Activated T-cell treated with anti-CD3 and anti-CD28 coated beads for 4 hours (primary cell): Measurements from ENCODE around the gene DYNLT2.
"Not testable (repeated sequence)": the region's sequence is repeated elsewhere in the genome, so short reads cannot be mapped to it uniquely, and the experiment has no call there.

Experiments
- DNase-seq: peaks from one replicate; pipeline ENCODE4 v3.0.0-alpha.2; 2020

DYNLT2 gene

DNA sequence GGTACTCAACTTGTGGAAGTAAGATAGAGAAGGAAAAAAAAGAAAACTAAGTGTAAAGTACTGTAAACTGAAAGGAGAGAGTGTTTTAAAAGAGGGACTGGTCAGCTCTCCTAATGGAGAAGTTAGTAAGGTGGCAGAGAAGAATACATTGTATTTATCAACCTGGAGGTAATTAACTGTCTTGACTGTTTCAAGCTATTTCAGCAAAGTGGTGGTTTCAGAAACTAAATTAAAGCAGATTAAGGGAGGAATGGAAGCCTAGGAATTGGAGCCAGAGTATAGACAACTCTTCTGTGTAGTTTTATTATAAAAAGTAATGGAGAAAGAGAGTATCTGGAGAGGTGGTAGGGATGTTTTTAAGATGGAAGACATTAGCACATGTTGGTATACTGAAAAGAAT lies 24.4 kb downstream of the DYNLT2 start:
- no peak for DNase-seq

DNA sequence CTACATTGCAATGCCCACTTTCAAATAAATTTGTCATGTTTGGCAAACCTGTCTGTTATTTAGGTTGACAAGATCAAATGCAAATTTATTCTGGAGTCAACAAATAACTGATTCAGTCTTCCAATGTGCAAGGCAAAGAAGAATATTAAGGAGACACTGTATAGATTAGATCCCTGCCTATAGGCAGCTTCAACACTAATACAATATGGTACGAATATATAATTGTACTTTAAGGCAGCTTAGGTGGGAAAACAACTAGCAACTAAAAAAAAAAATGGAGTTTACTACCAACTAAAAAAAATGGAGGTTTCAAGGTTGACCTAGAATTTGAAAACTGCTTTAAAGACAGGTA lies 25.3 kb downstream of the DYNLT2 start:
- no peak for DNase-seq

DNA sequence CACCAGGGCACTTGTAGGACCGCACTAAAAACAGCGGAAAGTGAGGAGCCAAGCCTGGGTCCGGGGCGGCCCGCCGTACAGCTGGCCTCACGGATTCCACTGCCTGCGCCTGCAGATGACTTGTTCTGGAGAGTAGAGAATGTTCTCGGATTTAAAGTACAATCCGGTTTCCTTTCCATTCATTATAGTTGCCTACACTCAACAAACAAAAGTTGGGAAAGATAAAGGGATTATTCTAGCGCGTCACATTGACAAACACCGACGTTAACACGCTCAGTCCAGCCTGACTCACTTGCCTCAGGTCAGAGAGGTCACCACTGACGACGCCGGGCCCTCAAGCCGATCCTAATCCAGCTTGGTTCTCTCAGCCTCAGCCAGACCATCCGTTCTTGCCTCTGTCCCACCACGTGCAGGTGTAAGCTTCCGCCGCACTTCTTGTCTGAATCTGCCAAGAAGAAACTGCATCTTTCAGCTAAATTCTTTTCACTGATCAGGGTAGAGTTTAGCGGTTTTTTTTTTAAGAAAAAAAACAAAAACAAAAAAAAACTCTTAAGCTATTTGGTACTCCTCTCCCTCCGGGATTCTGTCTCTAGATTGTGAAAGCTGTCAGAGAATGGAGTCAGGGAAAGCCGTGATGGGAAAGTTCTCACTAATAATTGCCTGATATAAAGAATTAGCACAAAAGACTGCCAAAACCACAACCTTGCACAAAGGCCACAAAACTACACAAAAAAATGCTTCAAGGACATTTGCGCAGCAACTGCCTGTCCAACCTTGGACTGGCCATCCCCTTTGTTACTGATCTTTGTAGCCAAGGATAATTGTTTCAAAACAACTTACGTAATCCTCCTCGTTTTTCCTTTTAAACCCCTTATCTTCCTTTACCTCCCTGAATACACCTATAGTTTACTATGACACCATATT lies 26.0 kb downstream of the DYNLT2 start:
- DNase-seq = no peak

DNA sequence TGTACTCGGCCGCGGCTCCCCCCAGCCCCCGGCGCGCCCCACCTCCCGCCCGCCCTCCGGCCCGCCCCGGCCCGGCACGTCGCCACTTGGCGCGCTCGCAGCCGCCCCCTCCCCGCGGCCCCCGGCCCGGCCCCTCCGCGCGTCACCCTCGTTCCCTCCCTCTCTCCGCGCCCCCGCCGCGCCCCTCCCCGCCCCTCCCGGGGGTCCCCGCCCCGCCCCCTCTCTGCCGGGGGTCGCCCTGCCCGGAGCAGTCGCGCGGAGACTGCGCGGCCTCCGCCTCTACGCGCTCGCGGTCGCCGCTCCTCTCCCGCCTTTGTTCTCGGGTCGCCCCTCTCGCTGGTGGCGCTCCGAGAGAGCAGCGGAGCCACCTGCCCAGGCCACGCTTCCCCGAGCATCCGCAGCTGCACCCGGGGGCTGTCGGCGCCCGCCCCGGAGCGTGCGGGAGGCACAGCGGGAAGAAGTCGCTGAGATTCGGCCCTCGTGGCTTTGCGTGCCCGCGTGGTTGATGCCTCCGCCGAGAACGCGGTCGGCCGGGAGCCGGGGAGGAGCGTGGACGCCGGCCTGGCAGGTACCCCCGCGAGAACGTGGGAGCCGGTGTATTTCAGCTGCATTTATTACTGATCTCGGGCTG lies 26.8 kb downstream of the DYNLT2 start, which contains the start of gene PHF10:
Gene PHF10 (minus strand): TSS at position 7 of the 631 bp plus-strand sequence. CDS start 569 bp downstream, outside the sequence.
- DNase-seq = peak; percentile 62

DNA sequence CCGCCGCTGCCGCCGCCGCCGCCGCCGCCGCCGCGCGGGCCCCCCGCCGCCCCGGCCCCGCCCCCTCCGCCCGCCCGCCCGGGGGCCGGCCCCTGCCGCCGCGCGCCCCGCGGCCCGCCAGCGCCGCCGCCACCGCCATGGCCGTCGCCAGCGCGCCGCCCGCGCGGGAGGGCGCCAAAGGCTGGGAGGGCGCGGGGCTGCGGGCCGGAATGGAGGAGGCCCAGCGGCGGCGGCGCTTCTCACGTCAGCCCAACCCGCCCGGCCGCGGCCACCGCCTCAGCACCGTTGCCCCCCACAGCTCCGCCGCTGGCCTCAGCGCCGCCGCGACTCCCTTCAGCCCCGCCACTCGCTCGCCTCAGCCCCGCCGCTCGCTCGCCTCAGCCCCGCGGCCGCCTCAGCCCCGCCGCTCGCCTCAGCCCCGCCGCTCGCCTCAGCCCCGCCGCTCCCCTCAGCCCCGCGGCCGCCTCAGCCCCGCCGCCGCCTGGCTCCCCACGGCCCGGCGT lies 27.3 kb downstream of the DYNLT2 start:
- DNase-seq = peak; percentile 23

DNA sequence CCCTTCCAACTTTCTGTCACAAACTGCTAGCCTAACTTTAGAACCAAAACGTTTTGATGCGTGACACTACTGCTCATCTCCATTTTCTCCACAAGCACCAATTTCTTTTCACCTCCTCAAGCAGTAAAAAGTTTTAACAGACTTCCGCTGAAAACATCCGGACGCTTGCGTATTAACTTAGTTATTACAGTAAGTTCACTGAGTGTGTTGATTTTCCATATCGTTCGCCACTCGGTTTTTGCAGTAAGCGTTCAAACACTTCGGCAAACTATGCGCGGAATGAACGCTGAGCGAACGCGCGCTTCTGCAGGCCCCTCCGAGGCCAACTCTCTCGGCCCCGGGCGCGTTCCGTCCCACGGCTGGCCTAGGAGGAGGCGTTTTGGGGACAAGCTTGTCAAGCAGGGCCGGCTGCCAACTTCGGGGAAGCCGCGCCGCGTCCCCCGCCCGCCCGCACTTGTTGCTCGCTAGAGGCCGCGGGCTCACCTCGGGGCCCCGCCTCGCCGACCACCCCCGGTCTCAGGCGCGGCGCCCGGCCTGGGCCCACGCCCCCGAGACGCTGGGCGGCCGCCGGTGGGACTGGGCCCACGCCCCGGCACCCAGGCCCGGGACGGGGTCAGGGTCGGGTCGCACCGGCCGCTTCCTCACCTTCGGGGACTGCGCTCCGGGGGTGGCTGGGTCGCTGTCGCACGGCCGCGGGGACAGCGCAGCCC lies 28.0 kb downstream of the DYNLT2 start:
- DNase-seq = peak; percentile 48

DNA sequence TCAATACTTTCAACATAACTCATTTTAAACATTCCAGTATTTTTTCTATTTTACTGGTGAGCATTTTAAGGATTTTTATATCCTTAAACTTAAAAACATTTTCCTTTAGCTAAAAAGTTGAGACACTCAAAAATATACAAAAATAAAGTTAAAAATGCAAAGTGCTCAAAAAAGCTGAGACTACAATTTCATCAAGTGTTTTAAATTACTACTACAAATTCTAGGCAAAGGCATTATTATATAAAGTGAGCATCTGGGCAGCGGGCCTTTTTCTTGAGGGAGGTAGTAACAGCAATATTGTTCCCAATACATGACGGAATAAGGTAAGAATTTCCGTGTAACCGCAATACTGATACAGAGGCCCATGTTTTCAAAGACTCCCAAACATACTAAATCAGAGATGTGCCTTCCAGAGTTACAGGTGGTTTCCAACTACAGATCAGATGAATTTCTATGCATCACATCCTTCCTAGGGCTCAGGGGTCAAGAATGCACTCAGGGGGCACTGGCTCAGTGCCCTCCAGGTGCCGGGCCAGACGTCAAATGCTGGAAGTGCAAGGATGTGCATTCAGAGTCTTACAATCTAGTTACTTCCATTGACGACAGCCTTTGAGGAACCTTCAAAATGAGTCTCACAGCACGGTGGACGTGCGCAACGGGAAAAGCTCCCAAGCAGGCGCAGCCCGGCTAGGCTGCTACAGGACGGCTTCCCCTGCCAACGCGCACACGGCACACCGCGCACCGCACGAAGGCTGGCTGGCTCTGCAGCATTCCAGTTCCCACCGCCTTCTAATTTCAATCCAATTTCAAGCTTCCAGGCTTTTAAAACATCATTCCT lies 28.8 kb downstream of the DYNLT2 start:
- no peak for DNase-seq

DNA sequence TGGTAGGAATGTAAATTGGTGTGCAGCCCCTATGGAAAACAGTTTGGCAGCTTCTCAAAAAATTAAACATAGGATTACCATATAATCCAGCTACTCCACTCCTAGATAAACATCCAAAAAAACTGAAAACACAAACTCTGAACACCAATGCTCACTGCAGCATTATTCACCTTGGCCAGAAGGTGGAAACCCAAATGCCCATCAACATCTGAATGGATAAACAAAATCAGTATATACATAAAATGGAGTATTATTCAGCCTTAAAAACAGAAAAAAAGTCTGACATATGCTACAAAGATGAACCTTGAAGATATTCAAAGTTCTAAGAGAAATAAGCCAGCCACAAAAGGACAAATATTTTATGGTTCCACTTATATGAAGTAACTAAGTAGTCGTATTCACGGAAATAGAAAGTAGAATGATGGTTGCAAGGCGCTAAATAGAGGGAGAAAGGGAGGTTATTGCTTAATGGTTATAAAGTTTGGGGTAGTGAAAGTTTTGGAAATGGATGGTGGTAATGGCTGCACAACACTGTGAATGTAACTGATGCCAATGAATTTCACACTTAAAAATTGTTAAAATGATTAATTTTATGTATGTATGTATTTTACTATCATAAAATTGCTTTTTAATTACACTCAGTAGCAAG lies 31.0 kb downstream of the DYNLT2 start:
- no peak for DNase-seq

DNA sequence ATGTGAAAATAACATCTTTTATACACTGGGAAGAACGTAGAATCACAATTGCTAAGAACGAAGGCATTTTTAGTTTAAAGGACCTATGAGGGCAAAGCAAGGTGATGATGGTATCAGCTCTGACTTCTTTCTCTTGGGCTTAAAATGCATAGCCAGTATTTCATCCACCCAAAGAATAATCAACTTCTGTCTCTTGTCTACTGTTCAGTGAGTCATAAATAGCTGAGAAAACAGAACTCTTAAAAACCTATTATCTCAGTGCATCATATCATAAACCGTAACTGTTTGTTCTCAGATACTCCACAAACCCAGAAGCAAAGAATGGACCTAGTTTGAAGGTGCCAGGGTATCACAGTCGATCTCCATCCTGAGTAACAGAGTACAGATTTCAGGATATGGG lies 32.3 kb downstream of the DYNLT2 start:
- no peak for DNase-seq

DNA sequence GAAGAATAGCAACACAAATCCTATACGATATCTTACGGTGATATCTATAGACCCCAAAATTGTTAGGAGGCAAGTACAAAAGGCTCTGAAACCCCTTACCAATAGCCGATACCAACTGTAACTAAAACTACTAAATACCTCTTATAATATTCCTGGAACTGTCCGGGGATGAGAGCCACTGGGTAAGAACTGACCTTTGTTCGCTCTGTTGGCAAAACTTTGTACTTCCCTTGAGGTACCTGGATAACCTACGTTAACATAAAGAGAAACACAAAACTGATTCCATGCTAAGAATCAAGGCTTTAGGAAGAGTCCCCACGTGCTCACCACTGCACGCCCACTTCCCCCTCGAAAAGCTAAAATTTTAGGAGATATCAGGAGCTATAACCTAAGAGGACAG lies 36.8 kb downstream of the DYNLT2 start:
- no peak for DNase-seq

DNA sequence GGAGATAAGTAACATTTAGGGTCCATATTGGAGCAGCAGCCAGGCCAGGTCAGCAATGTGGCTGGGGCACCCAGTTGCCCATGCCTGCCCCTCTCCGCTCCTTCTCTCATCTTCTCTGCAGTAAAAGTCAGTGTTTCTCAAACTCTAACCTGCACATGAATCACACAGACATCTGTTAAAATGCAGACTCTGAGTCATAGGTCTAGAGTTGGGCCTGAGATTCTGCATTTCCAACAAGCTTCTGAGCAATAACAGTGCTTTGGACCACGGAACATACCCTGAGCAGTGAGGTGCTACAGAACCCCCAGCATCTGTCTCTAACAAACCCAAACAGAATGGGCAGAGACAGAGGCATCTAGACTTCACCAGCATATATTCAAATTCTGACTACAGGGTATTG lies 37.2 kb downstream of the DYNLT2 start:
- no peak for DNase-seq

DNA sequence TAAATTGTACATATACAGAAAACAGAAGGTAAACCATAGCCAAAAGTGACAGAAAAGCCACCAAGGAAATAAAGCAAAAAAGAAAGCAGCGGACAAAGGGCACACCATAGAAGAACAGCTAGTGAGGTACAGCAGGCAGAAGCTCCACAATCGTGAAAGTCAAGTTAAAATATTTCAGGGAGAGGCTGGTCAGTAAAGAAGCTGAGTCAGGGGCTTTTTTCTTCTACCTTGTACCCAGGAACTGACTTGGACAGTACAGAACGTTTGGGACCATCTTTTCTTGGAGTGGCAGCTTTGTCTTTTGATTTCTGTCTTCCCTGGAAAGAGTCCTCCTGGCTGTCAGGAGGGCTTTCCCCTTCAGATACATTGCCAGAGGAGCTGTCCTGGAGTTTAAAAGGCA lies 41.4 kb downstream of the DYNLT2 start:
- no peak for DNase-seq

DNA sequence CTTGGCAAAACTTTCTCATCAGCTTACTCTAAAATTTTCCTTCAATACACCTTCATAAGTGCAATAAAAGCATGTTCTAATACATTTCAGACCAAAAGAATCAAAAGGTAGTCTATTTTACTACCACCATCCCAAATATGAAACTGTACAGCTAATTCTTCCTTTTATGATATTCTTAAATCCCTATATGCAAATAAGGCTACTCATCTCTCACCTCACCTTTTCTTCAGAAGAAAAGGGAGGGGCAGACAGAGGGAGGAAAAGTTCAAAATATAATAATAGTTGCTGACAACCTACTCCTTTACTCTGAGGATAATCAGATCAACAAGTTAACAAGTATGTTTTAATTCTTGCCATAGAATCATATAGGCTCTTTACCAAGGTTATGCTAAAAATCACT lies 42.1 kb downstream of the DYNLT2 start:
- DNase-seq = no peak

DNA sequence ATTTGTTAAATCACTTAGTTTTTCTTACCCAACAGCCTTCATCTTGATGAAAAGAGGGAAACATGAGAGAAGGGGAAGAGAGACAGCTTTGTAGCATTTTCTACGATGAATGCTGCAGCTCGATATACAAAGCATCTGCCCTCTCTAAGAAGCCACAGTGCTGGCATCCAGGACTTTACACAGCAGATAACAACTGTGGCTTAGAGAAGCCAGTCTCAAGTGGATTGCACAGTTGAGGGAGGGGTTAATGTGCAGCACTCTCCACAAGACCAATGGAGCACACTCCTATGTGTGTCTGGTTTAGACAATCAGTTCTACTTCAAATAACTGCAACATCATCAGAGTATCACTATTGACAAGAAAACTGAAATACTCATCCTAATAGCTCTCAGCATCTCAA lies 43.6 kb downstream of the DYNLT2 start:
- DNase-seq = no peak

DNA sequence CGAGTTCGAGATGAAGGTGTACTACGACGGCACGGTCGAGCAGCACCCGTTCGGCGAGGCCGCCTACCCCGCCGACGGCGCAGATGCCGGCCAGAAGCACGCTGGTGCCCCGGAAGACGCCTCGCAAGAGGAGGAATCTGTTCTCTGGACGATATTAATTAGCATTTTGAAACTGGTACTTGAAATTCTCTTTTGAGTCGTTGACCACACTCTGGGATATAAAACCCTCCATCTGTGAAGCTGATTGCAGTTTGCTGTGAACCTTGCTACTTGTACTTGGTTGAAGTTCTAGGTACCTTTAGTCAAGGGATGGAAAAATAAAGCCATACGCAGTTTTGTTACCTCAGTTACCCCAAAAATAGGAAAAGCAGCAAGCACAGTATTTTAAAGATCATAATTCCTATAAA lies 48.5 kb downstream of the DYNLT2 start:
- DNase-seq = no peak

DNA sequence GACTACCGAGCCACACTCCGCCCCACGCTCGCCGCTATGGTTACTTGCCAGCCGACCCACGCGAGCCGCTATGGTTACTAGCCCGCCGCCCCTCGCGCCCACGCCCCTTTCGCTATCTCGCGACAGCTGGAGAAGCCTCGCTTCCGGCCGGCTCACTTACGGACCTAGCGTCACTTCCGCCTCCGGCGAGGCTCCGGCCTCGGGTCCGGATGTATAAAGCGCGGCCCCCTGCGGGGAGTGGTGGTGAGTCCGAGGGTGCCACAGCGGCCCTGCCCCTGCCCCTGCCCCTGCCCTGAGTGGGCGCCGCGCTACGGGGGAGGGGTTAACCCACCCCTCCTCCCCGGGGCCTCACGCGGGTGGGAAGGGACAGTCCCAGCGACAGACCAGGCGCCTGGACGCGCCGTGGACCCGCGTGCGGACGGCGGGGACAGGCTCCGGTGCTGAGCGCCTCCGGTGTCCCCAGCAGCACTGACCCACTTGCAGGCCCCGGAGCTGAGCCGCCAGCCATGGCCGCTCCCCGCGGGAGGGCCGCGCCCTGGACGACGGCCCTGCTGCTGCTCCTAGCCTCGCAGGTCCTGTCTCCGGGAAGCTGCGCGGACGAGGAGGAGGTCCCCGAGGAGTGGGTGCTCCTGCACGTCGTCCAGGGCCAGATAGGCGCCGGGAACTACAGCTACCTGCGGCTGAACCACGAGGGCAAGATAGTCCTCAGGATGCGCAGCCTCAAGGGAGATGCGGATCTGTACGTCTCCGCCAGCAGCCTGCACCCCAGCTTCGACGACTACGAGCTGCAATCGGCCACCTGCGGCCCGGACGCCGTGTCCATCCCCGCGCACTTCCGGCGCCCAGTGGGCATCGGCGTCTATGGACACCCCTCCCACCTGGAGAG lies 49.2 kb downstream of the DYNLT2 start, which contains the start of the genes C6orf120 and WDR27:
Gene C6orf120 (plus strand): TSS at position 173 of the 886 bp plus-strand sequence. CDS start 334 bp downstream, at position 507.
Gene WDR27 (minus strand): TSS at position 76 of the 886 bp plus-strand sequence. CDS start 13,024 bp downstream, outside the sequence.
- DNase-seq = peak; percentile 97

DNA sequence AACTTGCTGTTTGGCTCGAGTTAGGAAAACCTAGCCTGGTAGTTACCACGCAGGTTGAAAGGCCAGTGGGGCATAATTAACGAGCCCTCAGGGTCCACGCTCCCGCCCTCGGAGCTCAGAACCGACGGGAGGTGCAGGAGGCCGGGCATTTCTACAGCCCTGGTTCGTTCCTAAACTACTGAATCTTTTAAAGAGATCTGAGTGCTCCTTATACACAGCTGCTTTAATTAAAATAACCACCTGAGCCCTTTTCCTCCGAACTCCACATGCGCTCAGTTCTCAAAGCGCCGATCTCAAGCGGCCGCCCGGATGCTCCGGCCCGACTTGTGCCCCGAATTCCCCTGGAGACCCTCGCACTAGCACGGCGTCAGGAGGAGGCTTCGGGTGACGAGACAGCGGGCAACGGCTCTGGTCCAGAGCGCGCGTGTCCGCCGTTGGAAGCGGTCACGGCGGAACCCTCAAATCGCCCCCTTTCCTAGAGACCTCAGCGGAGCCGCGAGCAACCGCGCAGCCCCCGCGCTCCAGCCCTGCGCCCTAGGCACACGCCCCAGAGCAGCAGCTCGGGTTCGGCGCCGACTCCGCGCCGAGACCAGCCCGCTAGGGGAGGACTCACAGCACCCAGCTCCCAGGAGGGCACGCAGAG lies 49.9 kb downstream of the DYNLT2 start:
- DNase-seq = no peak

DNA sequence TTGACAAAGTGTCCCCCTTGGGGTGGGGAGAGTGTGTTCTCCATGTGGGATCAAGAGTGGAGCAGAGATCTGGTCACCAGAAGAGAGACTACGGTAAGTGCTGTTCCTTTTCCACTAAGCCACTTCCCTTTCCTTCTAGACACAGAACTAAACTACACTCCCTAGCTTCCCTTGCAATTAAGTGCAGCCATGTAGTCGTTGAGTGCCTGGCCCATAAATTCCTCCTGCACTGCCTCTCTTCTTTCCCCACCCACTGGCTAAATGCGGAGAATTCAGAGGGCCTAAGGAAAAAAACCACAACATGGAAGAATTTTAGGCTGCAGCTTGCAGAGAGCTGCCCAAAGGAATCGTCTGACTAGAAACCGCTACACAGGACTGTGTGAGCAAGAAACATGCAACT lies 51.1 kb downstream of the DYNLT2 start:
- no peak for DNase-seq

DNA sequence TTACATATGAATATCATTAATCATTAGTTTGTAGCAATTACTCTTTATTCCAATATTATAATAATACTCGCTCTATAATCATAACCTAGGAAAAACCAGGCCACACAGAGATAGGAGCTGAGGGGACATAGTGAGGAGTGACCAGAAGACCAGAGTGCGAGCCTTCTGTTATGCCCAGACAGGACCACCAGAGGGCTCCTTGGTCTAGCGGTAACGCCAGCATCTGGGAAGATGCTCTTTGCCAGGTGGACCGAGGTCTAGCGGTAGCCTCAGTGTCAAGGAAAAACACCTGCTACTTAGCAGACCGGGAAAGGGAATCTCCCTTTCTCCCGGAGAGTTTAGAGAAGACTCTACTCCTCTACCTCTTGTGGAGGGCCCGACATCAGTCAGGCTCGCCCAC lies 54.3 kb downstream of the DYNLT2 start:
- not testable (repeated sequence) for DNase-seq

DNA sequence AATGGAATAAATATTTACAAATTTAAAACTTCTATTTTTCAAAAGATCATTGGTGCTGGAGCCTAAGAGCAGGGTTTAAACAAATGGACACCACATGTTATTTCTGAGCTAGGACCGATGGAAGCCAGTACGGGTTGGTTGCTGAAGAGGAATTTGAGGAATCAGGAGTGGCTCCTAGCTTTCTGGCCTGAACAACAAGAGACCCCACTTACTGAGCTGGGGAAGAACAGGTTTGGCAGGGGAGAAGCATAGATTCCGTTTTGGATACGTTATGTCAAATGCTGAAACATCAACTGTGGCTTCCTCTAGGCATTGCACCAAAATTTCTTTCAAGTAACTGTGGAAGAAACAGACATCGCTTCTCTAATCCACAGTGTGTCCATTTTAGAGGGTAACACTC lies 56.2 kb downstream of the DYNLT2 start:
- no peak for DNase-seq
